ENCODE results near the gene PSPN.
A peak's percentile ranks its signal among the peaks of the same experiment; 100 is the strongest.
"Not testable (repeated sequence)": the region's sequence is repeated elsewhere in the genome, so short reads cannot be mapped to it uniquely, and the experiment has no call there.

Gene PSPN

DNA sequence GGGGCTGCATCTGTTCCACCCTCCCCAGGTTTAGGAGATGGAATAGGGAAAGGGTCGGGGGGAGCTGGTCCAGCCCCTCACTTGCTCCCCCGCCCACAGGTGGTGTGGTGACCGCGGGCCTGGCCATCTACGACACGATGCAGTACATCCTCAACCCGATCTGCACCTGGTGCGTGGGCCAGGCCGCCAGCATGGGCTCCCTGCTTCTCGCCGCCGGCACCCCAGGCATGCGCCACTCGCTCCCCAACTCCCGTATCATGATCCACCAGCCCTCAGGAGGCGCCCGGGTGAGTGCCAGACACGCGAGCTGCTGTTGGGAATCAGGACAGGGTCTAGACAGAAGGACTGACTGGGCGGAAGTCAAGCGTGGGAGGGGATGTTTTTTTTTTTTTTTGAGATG, 11.4 kb downstream of the PSPN start:
- Histone ChIP-seq H3K27ac (ENCODE audit: low read depth, low read length, severe bottlenecking) (no peak overlapping the region), H3K4me3 (ENCODE audit: extremely low read depth, insufficient read depth, low read length, poor library complexity, severe bottlenecking) (no peak overlapping the region), H3K36me3 (ENCODE audit: control insufficient read depth, insufficient read depth, low read length) (peaks cover 57% of the 10 kb centered on the region), H3K9me3 (ENCODE audit: control insufficient read depth, low read length) (no peaks in the 10 kb centered on the region), H3K4me1 (ENCODE audit: control insufficient read depth, insufficient read depth, low read length, poor library complexity, severe bottlenecking) (peaks cover 7% of the 10 kb centered on the region)
- 98 to 100% methylated on average over 13 to 21 of the region's 21 CpGs for WGBS, 2 experiments (ENCODE audit: insufficient coverage in 2 of 2)

DNA sequence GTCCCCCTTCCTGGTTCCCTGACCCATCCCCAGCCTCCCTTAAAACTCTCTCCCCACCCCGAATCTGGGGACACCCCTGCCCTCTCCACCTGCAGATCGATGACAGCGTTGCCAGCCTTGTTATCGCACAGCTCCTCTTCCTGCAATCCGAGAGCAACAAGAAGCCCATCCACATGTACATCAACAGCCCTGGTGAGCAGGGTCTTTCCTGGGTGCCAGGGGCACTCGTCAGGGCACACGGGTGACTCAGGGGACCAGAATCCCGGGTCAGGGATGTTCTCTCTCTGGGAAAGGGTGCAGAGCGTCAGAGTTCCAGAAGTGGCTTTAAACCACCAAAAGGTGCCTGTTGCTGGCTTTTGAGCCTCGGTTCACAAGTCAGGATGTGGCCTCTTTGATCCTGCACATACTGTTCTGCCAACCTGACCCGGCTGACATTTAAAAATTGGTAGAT, 13.4 kb downstream of the PSPN start:
- Histone ChIP-seq H3K27ac (ENCODE audit: low read depth, low read length, severe bottlenecking) (no peak overlapping the region), H3K36me3 (ENCODE audit: control insufficient read depth, insufficient read depth, low read length) (peaks cover 38% of the 10 kb centered on the region), H3K4me1 (ENCODE audit: control insufficient read depth, insufficient read depth, low read length, poor library complexity, severe bottlenecking) (peaks cover 7% of the 10 kb centered on the region), H3K9me3 (ENCODE audit: control insufficient read depth, low read length) (no peaks in the 10 kb centered on the region), H3K4me3 (ENCODE audit: extremely low read depth, insufficient read depth, low read length, poor library complexity, severe bottlenecking) (peak overlapping the region; percentile 74)
- 65 to 66% methylated on average over 11 of the region's 11 CpGs for WGBS, 2 experiments (ENCODE audit: insufficient coverage in 2 of 2)

DNA sequence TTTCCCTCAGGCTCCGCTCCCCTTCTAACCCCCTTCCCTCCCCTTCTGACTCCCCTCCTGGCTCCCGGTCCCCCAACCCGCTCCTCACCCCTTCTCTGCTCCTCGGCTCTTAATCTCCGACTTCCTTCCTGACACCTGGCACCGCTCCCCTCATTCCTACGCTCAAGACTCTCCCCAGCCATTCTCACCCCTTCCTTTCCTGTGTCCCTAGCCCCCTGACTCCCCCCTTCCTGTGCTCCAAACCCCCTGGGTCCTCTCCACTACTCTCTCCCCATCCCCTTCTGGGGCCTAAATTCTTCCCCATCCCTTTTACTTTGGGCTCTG, 13.7 kb downstream of the PSPN start:
- WGBS, 2 experiments (ENCODE audit: insufficient coverage in 2 of 2) = 0 to 2% methylated on average over 4 to 7 of the region's 7 CpGs
- no peak overlapping the region for H3K27ac ChIP-seq (ENCODE audit: low read depth, low read length, severe bottlenecking)

DNA sequence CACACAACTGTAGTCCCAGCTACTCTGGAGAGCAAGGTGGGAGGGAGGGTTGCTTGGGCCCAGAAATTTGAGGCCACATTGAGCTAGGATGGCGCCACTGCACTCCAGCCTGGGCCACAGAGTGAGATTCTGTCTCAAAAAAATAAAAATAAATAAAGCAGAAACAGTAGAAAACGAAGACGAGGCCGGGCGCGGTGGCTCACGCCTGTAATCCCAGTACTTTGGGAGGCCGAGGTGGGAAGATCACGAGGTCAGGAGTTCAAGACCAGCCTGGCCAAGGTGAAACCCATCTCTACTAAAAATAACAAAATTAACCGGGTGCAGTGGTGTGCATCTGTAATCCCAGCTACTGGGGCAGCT, 14.9 kb downstream of the PSPN start:
- not testable (repeated sequence) for H3K27ac ChIP-seq (ENCODE audit: low read depth, low read length, severe bottlenecking); H3K4me1 ChIP-seq (ENCODE audit: control insufficient read depth, insufficient read depth, low read length, poor library complexity, severe bottlenecking); H3K9me3 ChIP-seq (ENCODE audit: control insufficient read depth, low read length)
- H3K36me3 ChIP-seq (ENCODE audit: control insufficient read depth, insufficient read depth, low read length) = peaks cover 23% of the 10 kb centered on the region
- H3K4me3 ChIP-seq (ENCODE audit: extremely low read depth, insufficient read depth, low read length, poor library complexity, severe bottlenecking) = peak overlapping the region; percentile 74
- 89 to 96% methylated on average over 5 to 10 of the region's 10 CpGs for WGBS, 2 experiments (ENCODE audit: insufficient coverage in 2 of 2)

More for the DNA sequence above, 13.7 kb downstream of the PSPN start:
- peak overlapping the region; percentile 74 for H3K4me3 ChIP-seq (ENCODE audit: extremely low read depth, insufficient read depth, low read length, poor library complexity, severe bottlenecking)
- H3K4me1 ChIP-seq (ENCODE audit: control insufficient read depth, insufficient read depth, low read length, poor library complexity, severe bottlenecking) = peaks cover 7% of the 10 kb centered on the region
- no peaks in the 10 kb centered on the region for H3K9me3 ChIP-seq (ENCODE audit: control insufficient read depth, low read length)
- H3K36me3 ChIP-seq (ENCODE audit: control insufficient read depth, insufficient read depth, low read length) = peaks cover 34% of the 10 kb centered on the region

DNA sequence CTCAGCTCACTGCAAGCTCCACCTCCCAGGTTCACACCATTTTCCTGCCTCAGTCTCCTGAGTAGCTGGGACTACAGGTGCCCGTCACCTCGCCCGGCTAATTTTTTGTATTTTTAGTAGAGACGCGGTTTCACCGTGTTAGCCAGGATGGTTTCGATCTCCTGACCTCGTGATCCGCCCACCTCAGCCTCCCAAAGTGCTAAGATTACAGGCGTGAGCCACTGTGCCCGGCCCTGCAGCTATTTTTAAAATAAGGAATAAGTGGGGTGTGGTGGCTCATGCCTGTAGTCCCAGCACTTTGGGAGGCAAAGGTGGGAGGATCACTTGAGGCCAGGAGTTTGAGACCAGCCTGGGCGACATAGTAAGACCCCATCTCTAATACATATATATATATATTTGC, 15.3 kb downstream of the PSPN start:
- 80 to 96% methylated on average over 1 to 10 of the region's 12 CpGs for WGBS, 2 experiments (ENCODE audit: insufficient coverage in 2 of 2)
- H3K4me1 ChIP-seq (ENCODE audit: control insufficient read depth, insufficient read depth, low read length, poor library complexity, severe bottlenecking) = not testable (repeated sequence)

DNA sequence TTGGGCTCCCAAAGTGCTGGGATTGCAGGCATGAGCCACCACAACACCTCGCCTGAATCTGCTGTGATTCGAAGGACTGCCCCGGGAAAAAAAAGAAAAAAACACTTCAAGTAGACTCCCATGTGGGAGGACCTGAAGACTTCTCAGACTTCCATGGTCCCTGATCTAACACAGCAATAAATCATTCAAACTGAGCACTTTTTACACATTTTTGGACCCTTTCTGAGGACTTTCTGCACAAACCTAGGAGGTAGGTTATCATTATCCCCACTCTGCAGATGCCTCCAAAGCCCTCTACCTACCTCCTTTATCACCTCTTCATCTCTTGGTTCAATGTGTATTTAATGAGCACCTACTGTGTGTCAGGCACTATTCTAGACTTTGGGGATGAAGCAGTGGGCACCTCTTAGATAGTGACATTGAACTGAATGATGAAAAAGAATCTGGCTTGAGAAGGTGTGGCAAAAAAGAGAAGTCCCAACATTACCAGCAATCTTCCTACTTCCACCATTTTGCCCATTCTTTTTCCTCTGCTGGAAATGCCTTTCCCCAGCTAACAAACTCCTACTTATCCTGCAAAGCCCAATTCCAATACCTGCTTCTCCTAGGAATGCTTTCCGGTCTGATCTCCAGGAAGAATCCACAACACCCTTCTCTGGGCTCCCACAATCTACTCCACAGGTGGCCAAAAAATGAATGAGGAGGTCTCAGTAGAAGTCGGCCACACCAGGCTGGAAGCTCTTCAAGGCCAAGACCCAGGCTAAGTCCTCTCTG, 16.0 kb downstream of the PSPN start:
- no peak overlapping the region for H3K4me3 ChIP-seq (ENCODE audit: extremely low read depth, insufficient read depth, low read length, poor library complexity, severe bottlenecking)
- 84 to 85% methylated on average over 2 to 4 of the region's 5 CpGs for WGBS, 2 experiments (ENCODE audit: insufficient coverage in 2 of 2)
- H3K9me3 ChIP-seq (ENCODE audit: control insufficient read depth, low read length) = no peaks in the 10 kb centered on the region
- no peak overlapping the region for H3K27ac ChIP-seq (ENCODE audit: low read depth, low read length, severe bottlenecking)
- H3K36me3 ChIP-seq (ENCODE audit: control insufficient read depth, insufficient read depth, low read length) = peaks cover 14% of the 10 kb centered on the region
- peaks cover 7% of the 10 kb centered on the region for H3K4me1 ChIP-seq (ENCODE audit: control insufficient read depth, insufficient read depth, low read length, poor library complexity, severe bottlenecking)

More for the DNA sequence above, 15.3 kb downstream of the PSPN start:
- H3K4me3 ChIP-seq (ENCODE audit: extremely low read depth, insufficient read depth, low read length, poor library complexity, severe bottlenecking); H3K27ac ChIP-seq (ENCODE audit: low read depth, low read length, severe bottlenecking); H3K9me3 ChIP-seq (ENCODE audit: control insufficient read depth, low read length): not testable (repeated sequence)
- peaks cover 19% of the 10 kb centered on the region for H3K36me3 ChIP-seq (ENCODE audit: control insufficient read depth, insufficient read depth, low read length)

DNA sequence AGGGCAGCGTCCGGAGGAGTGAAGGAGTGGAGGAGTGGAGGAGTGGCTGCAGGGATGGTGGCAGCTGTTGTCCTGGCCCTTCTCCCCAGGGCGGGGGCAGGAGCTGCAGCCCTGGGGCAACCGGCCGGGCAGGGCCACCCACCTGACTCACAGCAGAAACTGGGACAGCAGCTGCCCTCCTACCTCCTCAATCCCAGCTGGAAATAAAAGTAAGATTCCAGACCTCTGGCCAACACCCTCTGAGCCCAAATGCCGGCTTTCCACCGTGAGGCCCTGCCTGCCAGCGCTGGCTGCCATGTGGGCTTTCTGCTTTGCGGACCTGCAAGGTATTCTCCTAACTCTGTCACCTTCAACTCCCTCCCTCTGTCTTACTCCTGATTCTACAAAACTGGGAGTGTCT, 17.7 kb downstream of the PSPN start:
- Histone ChIP-seq H3K27ac (ENCODE audit: low read depth, low read length, severe bottlenecking) (no peak overlapping the region), H3K4me1 (ENCODE audit: control insufficient read depth, insufficient read depth, low read length, poor library complexity, severe bottlenecking) (peaks cover 7% of the 10 kb centered on the region), H3K9me3 (ENCODE audit: control insufficient read depth, low read length) (no peaks in the 10 kb centered on the region), H3K4me3 (ENCODE audit: extremely low read depth, insufficient read depth, low read length, poor library complexity, severe bottlenecking) (no peak overlapping the region), H3K36me3 (ENCODE audit: control insufficient read depth, insufficient read depth, low read length) (peaks cover 2% of the 10 kb centered on the region)
- WGBS, 2 experiments (ENCODE audit: insufficient coverage in 2 of 2) = 73 to 77% methylated on average over 4 to 7 of the region's 9 CpGs

DNA sequence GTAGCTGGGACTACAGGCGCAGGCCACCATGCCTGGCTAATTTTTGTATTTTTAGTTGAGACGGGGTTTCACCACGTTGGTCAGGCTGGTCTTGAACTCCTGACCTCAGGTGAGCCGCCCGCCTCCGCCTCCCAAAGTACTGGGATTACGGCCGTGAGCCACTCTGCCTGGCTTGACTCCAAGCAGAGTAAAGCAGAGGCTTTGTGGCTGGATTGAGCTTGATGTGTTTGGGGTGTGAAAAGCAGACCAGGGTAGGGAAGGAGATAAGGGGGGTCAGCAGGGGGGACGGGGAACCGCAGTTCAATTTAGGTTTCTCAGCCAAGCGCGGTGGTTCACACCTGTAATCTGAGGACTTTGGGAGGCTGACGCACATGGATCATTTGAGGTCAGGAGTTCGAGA, 18.6 kb downstream of the PSPN start:
- H3K4me3 ChIP-seq (ENCODE audit: extremely low read depth, insufficient read depth, low read length, poor library complexity, severe bottlenecking) = no peak overlapping the region
- WGBS, 2 experiments (ENCODE audit: insufficient coverage in 2 of 2) = 93 to 97% methylated on average over 13 of the region's 14 CpGs
- no peaks in the 10 kb centered on the region for H3K36me3 ChIP-seq (ENCODE audit: control insufficient read depth, insufficient read depth, low read length)
- no peaks in the 10 kb centered on the region for H3K9me3 ChIP-seq (ENCODE audit: control insufficient read depth, low read length)
- H3K27ac ChIP-seq (ENCODE audit: low read depth, low read length, severe bottlenecking) = no peak overlapping the region
- H3K4me1 ChIP-seq (ENCODE audit: control insufficient read depth, insufficient read depth, low read length, poor library complexity, severe bottlenecking) = no peaks in the 10 kb centered on the region

DNA sequence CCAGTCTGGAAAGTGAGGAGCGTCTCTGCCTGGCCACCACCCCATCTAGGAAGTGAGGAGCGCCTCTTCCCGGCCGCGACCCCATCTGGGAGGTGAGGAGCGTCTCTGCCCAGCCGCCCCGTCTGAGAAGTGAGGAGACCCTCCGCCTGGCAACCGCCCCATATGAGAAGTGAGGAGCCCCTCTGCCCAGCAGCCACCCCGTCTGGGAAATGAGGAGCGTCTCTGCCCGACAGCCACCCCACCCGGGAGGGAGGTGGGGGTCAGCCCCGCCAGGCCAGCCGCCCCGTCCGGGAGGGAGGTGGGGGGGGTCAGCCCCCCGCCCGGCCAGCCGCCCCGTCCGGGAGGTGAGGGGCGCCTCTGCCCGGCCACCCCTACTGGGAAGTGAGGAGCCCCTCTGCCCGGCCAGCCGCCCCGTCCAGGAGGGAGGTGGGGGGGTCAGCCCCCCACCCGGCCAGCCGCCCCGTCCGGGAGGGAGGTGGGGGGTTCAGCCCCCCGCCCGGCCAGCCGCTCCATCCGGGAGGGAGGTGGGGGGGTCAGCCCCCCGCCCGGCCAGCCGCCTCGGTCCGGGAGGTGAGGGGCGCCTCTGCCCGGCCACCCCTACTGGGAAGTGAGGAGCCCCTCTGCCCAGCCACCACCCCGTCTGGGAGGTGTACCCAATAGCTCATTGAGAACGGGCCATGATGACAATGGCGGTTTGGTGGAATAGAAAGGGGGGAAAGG, 20.3 kb downstream of the PSPN start:
- not testable (repeated sequence) for H3K9me3 ChIP-seq (ENCODE audit: control insufficient read depth, low read length); H3K36me3 ChIP-seq (ENCODE audit: control insufficient read depth, insufficient read depth, low read length); H3K27ac ChIP-seq (ENCODE audit: low read depth, low read length, severe bottlenecking); H3K4me1 ChIP-seq (ENCODE audit: control insufficient read depth, insufficient read depth, low read length, poor library complexity, severe bottlenecking); H3K4me3 ChIP-seq (ENCODE audit: extremely low read depth, insufficient read depth, low read length, poor library complexity, severe bottlenecking)
- WGBS, 2 experiments (ENCODE audit: insufficient coverage in 2 of 2) = 80 to 97% methylated on average over 6 to 13 of the region's 46 CpGs

DNA sequence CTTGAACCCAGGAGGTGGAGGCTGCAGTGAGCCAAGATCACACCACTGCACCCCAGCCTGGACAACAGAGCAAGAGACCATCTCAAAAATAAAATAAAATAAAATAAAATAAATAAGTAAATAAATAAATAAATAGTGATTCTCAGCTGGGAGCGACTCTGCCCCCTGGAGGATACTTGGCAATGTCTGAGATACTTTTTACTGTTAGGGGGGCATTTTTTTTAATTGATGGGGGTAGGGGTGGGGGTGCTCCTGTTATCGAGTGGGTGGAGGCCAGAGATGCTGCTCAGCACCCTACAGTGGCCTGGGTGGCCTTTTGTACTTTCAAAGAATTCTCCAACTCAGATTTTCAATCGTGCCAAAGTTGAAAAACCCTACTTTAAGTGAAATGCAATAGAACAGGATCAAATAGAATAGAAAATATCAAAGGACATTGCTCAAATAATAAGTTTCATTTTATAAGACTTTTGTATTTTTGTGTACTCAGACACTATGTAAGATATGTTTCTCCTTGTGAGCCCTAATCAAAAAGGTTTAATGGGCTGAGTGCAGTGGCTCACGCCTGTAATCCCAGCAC, 21.5 kb downstream of the PSPN start:
- no peak overlapping the region for H3K4me3 ChIP-seq (ENCODE audit: extremely low read depth, insufficient read depth, low read length, poor library complexity, severe bottlenecking)
- no peaks in the 10 kb centered on the region for H3K4me1 ChIP-seq (ENCODE audit: control insufficient read depth, insufficient read depth, low read length, poor library complexity, severe bottlenecking)
- H3K27ac ChIP-seq (ENCODE audit: low read depth, low read length, severe bottlenecking) = no peak overlapping the region
- no peaks in the 10 kb centered on the region for H3K36me3 ChIP-seq (ENCODE audit: control insufficient read depth, insufficient read depth, low read length)
- WGBS, 2 experiments (ENCODE audit: insufficient coverage in 2 of 2) = 90 to 100% methylated on average over 1 to 2 of the region's 4 CpGs
- no peaks in the 10 kb centered on the region for H3K9me3 ChIP-seq (ENCODE audit: control insufficient read depth, low read length)
